ENCODE results near the gene TESMIN.

Gene TESMIN

DNA sequence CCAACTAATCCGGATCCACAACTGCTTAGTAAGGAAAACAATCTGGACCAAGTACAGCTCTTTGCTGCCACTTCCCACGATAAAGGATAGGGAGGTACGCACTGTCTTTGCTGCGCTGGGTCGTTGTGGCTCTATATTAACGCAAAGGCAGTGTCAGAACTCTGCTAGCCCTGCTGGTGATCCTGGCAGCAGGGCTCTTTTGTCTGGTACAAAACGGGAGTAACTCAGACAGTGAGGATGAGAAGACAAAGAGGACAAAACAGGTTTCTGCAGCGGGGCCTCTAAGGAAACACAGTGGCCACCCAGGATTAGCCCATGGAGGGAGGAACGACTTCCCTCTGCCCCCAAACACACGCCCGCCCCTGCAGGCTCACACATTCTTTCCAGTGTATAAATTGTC, 40.9 kb downstream of the TESMIN start:
- DNase-seq (ENCODE audit: low spot score), result no peak

GRCh38 chr11:68709062-68709461, 42.3 kb downstream of the TESMIN start:
- DNase-seq (ENCODE audit: low spot score), result no peak

DNA sequence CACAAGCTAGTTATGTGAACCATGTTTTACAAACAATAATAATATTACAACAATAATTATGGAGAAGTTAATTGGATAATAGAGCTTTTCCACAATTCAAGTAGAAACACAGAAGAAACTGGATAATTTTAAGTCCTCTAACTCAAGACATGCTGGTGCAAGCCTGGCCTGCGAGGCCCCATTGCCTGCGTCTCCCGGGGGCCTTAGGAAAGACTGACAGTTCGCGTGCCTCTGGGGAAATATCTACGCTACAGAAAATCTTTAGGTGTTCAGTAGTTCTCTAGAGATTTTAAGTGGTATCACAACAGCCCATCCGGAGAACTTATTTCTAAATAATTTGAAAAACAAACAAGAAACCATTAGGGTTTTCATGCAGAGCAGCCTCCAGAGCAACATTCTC, 43.8 kb downstream of the TESMIN start:
- no peak for DNase-seq (ENCODE audit: low spot score)

- DNase-seq (ENCODE audit: low spot score), result no peak
Observed at GRCh38 chr11:68704887-68705286, 46.4 kb downstream of the TESMIN start.

- DNase-seq (ENCODE audit: low spot score), result no peak
Observed at GRCh38 chr11:68698993-68699392, 52.3 kb downstream of the TESMIN start.

DNA sequence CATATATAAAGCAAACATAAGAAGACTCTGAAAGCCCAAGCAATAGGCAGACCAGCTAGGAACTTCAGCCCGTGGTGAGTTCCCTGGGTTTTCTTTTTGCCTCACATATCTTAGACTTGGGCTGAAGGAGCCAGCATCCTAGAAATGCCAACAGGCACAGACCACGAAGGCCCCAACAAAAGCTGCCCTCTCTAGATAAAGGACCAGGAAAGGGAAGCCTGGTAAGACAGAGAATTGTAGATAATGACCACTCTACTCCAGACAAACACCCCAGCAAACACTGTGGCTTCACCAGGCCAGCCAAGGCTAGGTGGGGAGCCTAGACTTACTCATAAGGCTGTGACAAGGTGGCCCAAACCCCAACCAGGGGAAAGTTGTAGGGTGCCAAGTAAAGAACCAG, 55.8 kb downstream of the TESMIN start:
- DNase-seq (ENCODE audit: low spot score), result no peak

DNA sequence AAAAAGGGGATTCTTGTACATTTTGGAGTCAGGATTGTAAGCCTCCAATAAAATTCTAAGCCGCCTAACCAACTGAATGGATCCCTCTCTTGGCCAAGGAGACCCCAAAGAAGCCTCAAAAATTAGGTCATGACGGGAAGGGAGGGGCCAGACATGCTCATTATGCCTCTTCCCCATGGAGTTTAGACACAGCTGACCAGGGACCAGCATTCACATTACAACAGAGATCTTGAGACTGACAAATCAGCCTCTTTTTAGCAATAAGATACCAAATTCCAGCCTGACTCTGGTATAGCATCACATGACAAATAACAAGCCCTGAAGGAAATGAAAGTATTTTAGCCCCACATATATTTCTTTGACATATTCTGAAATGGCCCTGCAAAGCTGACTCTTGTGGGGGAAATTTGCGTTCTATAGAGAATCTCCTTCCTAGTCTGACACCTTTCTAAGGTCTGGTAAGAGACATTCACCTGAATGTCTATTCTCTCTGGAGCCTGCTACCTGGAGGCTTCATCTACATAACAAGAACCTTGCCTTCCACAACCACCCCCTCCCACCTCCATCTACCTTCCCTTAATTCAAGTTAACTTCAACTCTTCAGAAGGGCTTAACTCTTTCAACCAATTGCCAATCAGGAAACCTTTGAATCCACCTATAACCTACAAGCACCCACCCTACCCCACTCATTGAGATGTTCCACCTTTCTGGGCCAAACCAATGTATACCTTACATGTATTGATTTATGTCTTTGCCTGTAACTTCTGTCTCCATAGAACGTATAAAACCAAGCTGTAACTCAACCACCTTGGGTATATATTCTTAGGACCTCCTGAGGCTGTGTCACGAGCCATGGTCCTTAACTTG, 56.7 kb downstream of the TESMIN start:
- no peak for DNase-seq (ENCODE audit: low spot score)

GRCh38 chr11:68693484-68693882, 57.8 kb downstream of the TESMIN start:
- DNase-seq (ENCODE audit: low spot score), result no peak

DNA sequence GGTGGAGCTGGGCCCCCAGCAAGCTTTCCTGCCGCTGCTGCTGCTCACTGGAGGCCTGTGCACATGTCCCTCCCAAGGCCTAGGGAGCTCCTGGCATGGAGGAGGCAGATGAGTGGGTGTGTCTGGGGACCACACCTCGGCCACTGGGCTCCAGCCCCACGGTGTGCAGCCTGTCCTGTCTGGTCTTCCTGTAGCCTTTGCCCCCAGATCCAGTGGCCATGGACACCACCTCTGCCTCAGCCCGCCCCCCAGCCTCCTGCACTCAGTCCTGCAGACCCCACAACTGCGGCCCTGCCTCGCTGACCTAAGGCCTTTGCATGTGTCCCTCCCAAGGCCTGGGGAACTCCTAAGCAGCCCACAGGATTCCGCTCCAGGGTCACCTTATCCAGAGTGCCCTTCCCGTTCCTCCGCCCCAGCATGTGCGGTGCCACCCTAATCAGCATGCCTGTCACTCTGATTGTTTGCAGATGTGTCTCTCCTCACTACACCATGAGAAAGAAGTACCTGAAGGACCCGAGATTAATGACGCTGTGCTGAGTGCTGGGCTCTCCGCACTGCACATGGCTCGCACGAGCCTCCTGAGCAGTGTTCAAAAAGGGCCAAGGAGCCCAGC, 58.3 kb downstream of the TESMIN start:
- no peak for DNase-seq (ENCODE audit: low spot score)

- no peak for DNase-seq (ENCODE audit: low spot score)
Observed at GRCh38 chr11:68692115-68692514, 59.2 kb downstream of the TESMIN start.

DNA sequence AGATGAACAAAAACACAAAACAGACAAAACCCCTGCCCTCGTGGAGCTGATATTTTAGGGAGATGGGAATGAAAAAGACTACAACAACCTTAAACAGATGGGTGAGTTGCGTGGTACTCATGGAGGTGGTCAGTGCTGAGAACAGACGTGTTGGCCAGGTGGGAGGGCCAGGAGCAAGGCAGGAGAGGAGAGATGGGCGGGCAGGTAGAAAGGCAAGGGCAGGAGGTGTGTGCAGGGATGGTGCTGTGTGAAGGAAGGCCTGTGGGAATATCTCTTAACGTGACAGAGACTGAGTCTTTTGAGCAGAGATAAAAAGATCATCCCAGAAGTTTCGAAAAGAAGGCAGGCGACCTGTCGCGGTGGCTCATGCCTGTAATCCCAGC, 59.9 kb downstream of the TESMIN start:
- no peak for DNase-seq (ENCODE audit: low spot score)

GRCh38 chr11:68690671-68691401, 60.5 kb downstream of the TESMIN start:
- no peak for DNase-seq (ENCODE audit: low spot score)

DNA sequence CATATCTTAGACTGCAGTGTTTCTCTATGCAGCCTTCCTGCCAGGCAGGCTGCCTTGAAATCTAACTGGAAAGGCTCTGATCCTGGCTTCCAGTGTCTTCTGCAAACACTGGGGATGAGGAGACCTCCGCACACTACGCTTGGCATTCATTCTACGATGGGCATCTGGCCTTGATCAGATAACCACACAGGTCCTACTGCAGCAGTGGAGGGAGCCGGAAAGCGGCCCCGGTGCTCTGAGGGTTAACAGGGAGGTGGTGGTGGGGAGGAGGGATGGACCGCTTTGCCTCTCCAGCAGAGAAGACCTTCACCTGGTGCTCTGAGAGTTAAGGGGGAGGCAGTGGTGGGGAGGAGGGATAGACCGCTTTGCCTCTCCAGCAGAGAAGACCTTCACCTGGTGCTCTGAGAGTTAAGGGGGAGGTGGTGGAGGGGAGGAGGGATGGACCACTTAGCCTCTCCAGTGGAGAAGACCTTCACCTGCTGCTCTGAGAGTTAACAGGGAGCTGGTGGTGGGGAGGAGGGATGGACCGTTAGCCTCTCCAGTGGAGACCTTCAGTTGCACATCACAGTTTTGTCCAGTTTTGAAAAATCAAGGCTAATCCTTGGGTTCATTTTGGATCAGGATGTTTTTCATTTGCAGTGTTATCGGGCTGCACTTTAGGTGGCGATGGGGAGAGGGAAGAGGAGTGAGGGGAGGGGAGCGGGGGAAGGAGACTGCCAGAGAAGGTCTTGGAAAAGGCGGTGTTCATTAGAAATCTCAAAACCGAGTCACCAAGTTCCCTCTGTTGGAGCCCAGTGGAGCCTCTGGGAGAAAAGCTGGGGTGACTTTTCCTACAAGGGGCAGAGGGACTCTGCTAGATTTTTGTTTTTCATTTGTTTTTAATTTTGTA, 61.3 kb downstream of the TESMIN start:
- no peak for DNase-seq (ENCODE audit: low spot score)

DNA sequence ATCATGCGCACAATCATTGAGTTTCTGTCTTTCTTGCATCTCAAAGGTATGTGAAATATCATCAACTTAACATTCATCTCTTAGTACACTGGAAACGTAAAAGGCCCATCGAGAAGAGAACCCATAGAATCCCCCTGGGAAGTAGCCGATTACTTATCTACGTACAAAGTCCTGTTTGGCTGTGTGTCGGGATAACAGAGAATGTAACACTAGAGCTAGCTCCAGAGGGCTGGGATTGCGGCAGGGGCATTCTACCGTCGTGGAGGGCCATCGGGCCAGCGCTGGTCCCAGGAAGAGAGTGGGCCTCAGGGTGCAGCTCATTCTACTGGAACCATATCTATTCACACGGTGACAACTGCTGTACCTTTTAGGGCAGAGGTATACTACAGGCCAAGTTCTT, 62.4 kb downstream of the TESMIN start:
- DNase-seq (ENCODE audit: low spot score), result no peak

- DNase-seq (ENCODE audit: low spot score), result no peak
Observed at GRCh38 chr11:68687986-68688385, 63.3 kb downstream of the TESMIN start.

DNA sequence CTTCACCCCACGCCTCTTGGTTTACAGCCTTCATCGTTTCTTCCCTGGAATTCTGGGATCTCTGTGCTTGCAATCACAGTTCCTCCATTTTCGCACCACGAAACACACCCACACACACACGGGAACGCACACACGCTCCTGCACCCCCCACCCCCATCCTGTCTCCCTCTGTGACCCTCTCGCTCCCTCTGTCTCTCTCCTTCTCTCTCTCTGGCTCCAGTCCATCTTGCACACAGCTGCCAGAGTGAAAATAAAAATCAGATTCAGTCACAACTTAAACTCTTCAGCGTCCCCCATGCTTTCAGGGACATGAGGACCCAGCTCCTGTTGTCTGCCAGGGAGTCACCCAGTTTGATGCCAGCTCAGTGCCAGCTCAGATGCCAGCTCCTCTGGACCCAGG, 64.0 kb downstream of the TESMIN start:
- DNase-seq (ENCODE audit: low spot score), result no peak

DNA sequence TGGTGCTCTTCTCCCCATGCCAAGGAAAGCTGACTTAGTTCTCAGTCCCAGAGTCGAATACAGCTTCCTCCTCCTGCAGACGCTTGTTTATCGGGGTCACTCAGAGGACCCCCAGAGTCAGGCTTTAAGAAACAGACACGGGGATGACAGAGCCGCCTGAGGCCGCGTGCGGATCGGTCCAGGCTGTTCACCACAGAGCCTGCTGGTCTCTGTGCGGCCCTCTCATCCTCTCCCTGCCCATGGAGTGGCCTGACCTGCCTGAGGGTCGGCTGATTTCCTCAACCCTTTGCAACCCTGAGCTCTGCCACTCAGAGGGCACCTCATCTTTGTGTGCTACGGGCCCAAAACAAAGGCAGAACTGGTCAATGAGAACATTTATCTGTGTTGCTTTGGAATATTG, 64.8 kb downstream of the TESMIN start:
- DNase-seq (ENCODE audit: low spot score), result no peak

- no peak for DNase-seq (ENCODE audit: low spot score)
Observed at GRCh38 chr11:68685656-68686380, 65.5 kb downstream of the TESMIN start.

- DNase-seq (ENCODE audit: low spot score), result no peak
Observed at GRCh38 chr11:68684385-68685356, 66.6 kb downstream of the TESMIN start, which contains the start of gene GAL. Gene GAL (plus strand): TSS chr11:68684544. CDS start chr11:68684924, 380 bp downstream.
